Fibroblast of skin of left biceps (primary cell): ENCODE results near the gene IGSF8.

Experiments
- DNase-seq, 2 experiments: peaks; one replicate each; pipeline ENCODE4 v3.0.0-alpha.2; 2013; ENCODE audit warnings: low read depth in 2 of 2

IGSF8 gene

GRCh38 chr1:160085686-160086455, 12.5 kb downstream of the IGSF8 start:
- peak in 1 of 2 experiments; percentile 15 for DNase-seq

- DNase-seq = no peak
Observed at GRCh38 chr1:160084771-160085321, 13.6 kb downstream of the IGSF8 start.

GRCh38 chr1:160083968-160084770, 14.2 kb downstream of the IGSF8 start:
- DNase-seq = no peak

GRCh38 chr1:160082926-160083325, 15.5 kb downstream of the IGSF8 start:
- DNase-seq = no peak

GRCh38 chr1:160082487-160082886, 15.9 kb downstream of the IGSF8 start:
- no peak for DNase-seq

- DNase-seq = no peak
Observed at GRCh38 chr1:160081261-160081936, 17.0 kb downstream of the IGSF8 start, which contains the start of gene KCNJ9. KCNJ9 (plus strand) TSS chr1:160081538; CDS start chr1:160084031, 2,493 bp downstream.

GRCh38 chr1:160080381-160081100, 17.9 kb downstream of the IGSF8 start:
- DNase-seq = no peak

GRCh38 chr1:160079448-160079847, 19.0 kb downstream of the IGSF8 start:
- DNase-seq = no peak

GRCh38 chr1:160078512-160079195, 19.8 kb downstream of the IGSF8 start:
- no peak for DNase-seq

- no peak for DNase-seq
Observed at GRCh38 chr1:160077486-160077885, 20.9 kb downstream of the IGSF8 start.

GRCh38 chr1:160076295-160076694, 22.1 kb downstream of the IGSF8 start:
- DNase-seq = no peak

- no peak for DNase-seq
Observed at GRCh38 chr1:160075836-160076235, 22.6 kb downstream of the IGSF8 start.

GRCh38 chr1:160074865-160075264, 23.6 kb downstream of the IGSF8 start:
- no peak for DNase-seq

GRCh38 chr1:160071289-160071688, 27.1 kb downstream of the IGSF8 start:
- no peak for DNase-seq

GRCh38 chr1:160070243-160071163, 27.9 kb downstream of the IGSF8 start:
- peak in 1 of 2 experiments; percentile 9 for DNase-seq

GRCh38 chr1:160069460-160070231, 28.8 kb downstream of the IGSF8 start, which contains the start of gene KCNJ10:
KCNJ10 (minus strand) TSS chr1:160070160; CDS start chr1:160042532, 27,628 bp downstream.
- no peak for DNase-seq

- DNase-seq = no peak
Observed at GRCh38 chr1:160068225-160068624, 30.2 kb downstream of the IGSF8 start.

- no peak for DNase-seq
Observed at GRCh38 chr1:160066829-160067745, 31.3 kb downstream of the IGSF8 start.
